Upper lobe of right lung (tissue), 1 donor: ENCODE measurements around the gene POU3F4. TPM values are rescaled to one million over a fixed set of nuclear protein-coding genes. Genes with fewer than 3 reads are reported as not detected.

Source experiments
- ATAC-seq: fragments of 200-7000 bp; cut with Tn5 transposase; one replicate; pipeline ENCODE4 v1.9.1; 2020; ENCODE audit warnings: mild to moderate bottlenecking, moderate library complexity
- DNase-seq: peaks from one replicate; pipeline ENCODE4 v3.0.0-alpha.2; 2020
- H3K27ac ChIP-seq: fragments of 200-600 bp; one replicate; pipeline ENCODE4 v1.8.0; 2022
- H3K27me3 ChIP-seq: fragments of 200-600 bp; one replicate; pipeline ENCODE4 v1.8.0; 2022; ENCODE audit warnings: mild to moderate bottlenecking
- H3K36me3 ChIP-seq: fragments of 200-600 bp; one replicate; pipeline ENCODE4 v1.8.0; 2022
- H3K4me1 ChIP-seq: fragments of 200-600 bp; one replicate; pipeline ENCODE4 v1.8.0; 2022
- H3K4me3 ChIP-seq: fragments of 200-600 bp; one replicate; pipeline ENCODE4 v1.8.0; 2022; ENCODE audit warnings: mild to moderate bottlenecking
- H3K9me3 ChIP-seq: fragments of 200-600 bp; one replicate; pipeline ENCODE4 v1.8.0; 2022
- intact Hi-C: fragments of 100-400 bp; cut with DNase I; formaldehyde crosslinking; loops from one replicate; pipeline ENCODE4 v1.11.0; 2022
- total RNA-seq: library from RNA; stranded (reverse); fragmentation: NEBNext Ultra II Directional; extraction: Animal tissue kit (Norgen Biotek cat#: 25700); gene quantifications from one replicate; pipeline ENCODE4 v1.2.1, GENCODE V29; 2021
- TF ChIP-seq, protein P1 (sequence below): fragments of 200-600 bp; IDR thresholded peaks from one replicate; pipeline ENCODE4 v1.8.0; 2022; ENCODE audit warnings: antibody characterized with exemption
- donor health status: DM: no; HTN: yes; CAD: no; lungs with severe emphysema.

Gene POU3F4
- total RNA-seq, 1 donor from 2014 or later: not detected

DNA sequence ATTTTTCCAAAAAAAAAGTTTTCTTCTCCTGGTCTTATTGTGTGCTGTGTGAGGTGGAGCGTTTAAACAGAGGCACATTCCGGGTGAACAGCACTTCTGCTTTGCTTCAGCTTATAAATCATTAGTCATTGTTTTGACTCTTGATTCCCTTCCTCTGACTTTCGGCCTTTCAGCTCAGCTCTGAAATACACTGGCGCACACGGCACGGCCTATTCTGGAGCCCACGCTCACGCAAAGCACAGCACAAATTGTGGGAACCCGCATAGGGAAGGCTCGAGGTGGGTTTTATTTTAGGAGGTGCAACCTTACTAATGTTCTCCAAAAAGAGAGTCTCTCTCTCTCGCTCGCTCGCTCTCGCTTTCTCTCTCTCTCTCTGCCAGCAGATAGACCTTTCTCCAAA, 4.0 kb downstream of the POU3F4 start:
- TF ChIP-seq, protein P1, sequence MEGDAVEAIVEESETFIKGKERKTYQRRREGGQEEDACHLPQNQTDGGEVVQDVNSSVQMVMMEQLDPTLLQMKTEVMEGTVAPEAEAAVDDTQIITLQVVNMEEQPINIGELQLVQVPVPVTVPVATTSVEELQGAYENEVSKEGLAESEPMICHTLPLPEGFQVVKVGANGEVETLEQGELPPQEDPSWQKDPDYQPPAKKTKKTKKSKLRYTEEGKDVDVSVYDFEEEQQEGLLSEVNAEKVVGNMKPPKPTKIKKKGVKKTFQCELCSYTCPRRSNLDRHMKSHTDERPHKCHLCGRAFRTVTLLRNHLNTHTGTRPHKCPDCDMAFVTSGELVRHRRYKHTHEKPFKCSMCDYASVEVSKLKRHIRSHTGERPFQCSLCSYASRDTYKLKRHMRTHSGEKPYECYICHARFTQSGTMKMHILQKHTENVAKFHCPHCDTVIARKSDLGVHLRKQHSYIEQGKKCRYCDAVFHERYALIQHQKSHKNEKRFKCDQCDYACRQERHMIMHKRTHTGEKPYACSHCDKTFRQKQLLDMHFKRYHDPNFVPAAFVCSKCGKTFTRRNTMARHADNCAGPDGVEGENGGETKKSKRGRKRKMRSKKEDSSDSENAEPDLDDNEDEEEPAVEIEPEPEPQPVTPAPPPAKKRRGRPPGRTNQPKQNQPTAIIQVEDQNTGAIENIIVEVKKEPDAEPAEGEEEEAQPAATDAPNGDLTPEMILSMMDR: no peak
- peaks cover 19% of the 10 kb centered on the region for H3K27me3 ChIP-seq

DNA sequence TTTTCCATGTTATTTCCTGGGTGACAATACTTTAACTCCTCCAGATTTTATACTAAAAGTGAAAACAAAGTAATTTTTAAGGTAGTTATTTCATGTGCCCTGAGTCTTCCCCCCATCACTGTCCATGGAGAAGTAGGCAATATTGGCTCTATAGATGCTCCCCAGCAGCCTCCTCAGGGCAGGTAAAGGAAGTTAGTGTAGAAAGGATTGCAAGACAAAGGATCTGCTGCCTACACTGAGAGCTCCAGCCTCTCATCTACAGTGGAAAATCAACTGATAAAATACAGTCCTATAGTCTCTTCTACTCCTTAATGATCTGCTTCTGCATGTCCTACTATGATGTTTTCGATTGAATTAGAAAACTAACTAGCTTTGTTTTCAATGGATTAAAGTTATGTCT, 8.5 kb downstream of the POU3F4 start:
- Histone ChIP-seq H3K9me3 (no peaks in the 10 kb centered on the region), H3K4me3 (no peak overlapping the region), H3K27me3 (no peaks in the 10 kb centered on the region), H3K4me1 (no peaks in the 10 kb centered on the region), H3K27ac (no peak overlapping the region), H3K36me3 (no peaks in the 10 kb centered on the region)
- intact Hi-C loops: no loop called here
- DNase-seq (no peak), ATAC-seq (no peak)
- TF ChIP-seq, protein P1: no peak

More for the DNA sequence above, 4.0 kb downstream of the POU3F4 start:
- no peaks in the 10 kb centered on the region for H3K9me3 ChIP-seq
- H3K27ac ChIP-seq: no peak overlapping the region
- H3K4me1 ChIP-seq: no peaks in the 10 kb centered on the region
- intact Hi-C loops: no loop called here
- H3K4me3 ChIP-seq: no peak overlapping the region
- no peaks in the 10 kb centered on the region for H3K36me3 ChIP-seq
- DNase-seq (no peak), ATAC-seq (no peak)

DNA sequence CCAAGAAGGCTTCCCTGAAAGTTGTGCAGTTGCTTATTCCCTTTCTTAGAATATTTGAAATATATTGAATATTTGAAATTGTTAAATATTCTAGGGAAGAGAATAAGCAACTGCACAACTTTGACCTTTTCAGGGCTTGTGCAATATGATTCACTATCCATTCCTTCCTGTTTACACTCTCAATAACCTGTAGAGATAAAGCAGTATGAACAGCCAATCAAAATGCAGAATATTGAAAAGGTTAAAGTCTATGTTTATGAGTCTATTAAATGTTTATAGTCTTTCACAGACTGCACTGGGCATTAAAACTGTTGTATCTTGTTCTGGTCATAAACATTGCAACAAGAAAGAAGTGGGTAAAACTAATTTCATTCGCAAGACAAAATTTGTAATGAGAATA, 13.8 kb downstream of the POU3F4 start:
- Histone ChIP-seq H3K27me3 (no peaks in the 10 kb centered on the region), H3K4me3 (no peak overlapping the region), H3K9me3 (no peaks in the 10 kb centered on the region), H3K27ac (no peak overlapping the region), H3K4me1 (no peaks in the 10 kb centered on the region), H3K36me3 (no peaks in the 10 kb centered on the region)
- intact Hi-C loops: no loop called here
- TF ChIP-seq, protein P1: no peak
- DNase-seq: no peak
- ATAC-seq: no peak

DNA sequence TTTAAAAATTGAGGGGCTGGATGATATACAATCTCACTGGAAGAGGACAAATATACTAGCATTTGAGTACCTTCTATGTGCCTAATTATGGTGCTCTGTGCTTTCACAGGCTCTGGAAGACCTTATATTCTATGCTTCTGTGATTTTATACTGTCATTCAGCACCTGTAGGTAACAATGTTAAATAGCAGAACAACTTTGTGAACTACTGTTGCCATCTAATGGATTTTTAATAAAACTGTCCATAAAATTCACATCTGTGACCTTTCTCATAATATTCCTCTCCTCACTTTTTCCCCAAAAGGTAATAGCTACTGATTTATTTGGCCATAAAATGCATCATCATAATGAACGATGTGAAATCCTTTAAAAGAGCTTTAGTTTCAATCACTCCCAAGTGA, 21.9 kb downstream of the POU3F4 start:
- intact Hi-C loops: no loop called here
- TF ChIP-seq, protein P1: no peak
- no peaks in the 10 kb centered on the region for H3K9me3 ChIP-seq
- no peak overlapping the region for H3K27ac ChIP-seq
- DNase-seq (no peak), ATAC-seq (no peak)
- no peaks in the 10 kb centered on the region for H3K4me1 ChIP-seq
- no peaks in the 10 kb centered on the region for H3K36me3 ChIP-seq
- no peaks in the 10 kb centered on the region for H3K27me3 ChIP-seq
- H3K4me3 ChIP-seq: no peak overlapping the region

GRCh38 chrX:83535417-83536196, 27.5 kb downstream of the POU3F4 start:
- Histone ChIP-seq H3K27me3 (no peaks in the 10 kb centered on the region), H3K27ac (no peak overlapping the region), H3K4me3 (no peak overlapping the region), H3K4me1 (no peaks in the 10 kb centered on the region), H3K9me3 (no peaks in the 10 kb centered on the region), H3K36me3 (no peaks in the 10 kb centered on the region)
- TF ChIP-seq, protein P1: no peak
- intact Hi-C loops: no loop called here
- DNase-seq: no peak
- no peak for ATAC-seq
